LHCN-M2 (cell line): Measurements from ENCODE around the gene OR51M1. TPM values are rescaled to one million over a fixed set of nuclear protein-coding genes. Genes with fewer than 3 reads are reported as not detected.

Experiments used
- DNase-seq: peaks from one replicate; pipeline ENCODE4 v3.0.0-alpha.2; 2012; ENCODE audit warnings: low read depth
- total RNA-seq: library from RNA; depleted of rRNA; stranded (reverse); fragments of >200 nt; gene quantifications from 2 replicates; pipeline ENCODE4 v1.2.3, GENCODE V29; 2014; rRNA removed

Gene OR51M1
- total RNA-seq, 1 experiment from 2014 or later, result not detected

DNA sequence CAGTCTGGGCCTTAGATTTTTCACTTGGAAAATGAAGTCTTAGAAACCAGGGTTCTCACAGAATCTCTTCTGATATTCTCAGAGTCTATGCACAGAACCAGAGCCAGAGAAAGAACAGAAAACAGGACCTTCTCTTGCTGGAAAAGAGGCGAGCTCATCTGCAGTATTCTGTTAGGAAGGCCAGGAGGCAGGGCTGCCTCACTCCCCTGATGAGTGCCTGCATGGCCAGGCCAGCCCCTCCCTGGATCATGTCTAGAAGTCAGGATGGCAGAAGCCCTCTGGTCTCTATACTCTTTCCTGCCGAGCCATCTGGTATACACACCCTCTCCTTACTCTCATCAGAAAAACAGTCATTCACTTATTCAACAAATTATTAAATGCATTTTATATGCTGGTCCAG, 723 bp downstream of the OR51M1 start:
- no peak for DNase-seq

DNA sequence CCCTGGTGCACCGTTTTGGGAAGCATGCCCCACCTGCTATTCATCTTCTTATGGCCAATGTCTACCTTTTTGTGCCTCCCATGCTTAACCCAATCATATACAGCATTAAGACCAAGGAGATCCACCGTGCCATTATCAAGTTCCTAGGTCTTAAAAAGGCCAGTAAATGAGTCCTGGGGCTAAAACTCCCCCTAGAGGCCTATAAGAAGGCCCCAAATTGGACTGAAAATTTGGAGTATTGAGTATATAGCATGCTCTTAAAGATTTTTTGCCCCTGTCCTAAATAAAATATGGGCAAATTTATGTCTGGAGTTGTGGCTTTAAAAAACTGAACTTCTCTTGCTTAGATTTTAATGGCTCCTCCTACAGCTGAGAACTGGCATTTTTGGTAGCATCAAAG, 6.6 kb downstream of the OR51M1 start:
- no peak for DNase-seq

DNA sequence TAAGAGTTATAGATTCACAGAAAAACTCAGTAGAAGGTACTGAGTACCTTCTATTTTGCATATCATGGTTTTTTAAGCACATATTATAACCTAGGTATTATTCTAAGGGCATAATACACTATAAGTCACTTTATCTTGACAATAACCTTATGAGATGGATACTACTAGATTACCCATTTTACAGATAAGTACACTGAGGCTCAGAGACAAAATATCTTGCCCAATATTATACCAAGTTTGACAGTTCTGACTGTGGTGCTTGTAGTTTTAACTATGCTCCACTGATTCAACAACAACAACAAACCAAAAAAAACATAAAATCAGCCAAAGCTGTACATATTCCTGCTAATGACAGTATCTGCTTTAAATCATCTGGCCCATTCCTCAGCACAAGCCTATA, 10.5 kb downstream of the OR51M1 start:
- DNase-seq, result no peak

DNA sequence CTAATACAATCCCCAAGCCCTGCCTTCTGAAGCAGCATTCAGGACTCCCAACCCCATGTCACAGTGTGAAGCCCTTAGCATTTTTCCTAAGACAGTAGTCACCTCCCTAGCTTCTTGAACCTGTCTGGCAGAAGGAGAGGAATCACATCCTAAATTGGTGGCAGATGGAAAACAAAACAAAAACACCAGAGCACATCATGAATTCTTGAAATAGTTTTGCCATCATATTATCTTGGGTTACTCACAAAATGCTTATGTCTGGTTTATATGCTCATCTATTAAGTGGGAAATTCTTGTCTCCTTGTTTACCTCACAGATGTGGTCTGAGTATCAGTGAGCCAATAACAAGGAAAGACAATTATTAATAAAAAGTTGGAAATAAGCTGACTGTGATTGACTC, 15.3 kb downstream of the OR51M1 start:
- DNase-seq, result no peak

GRCh38 chr11:5405173-5405572, 21.6 kb downstream of the OR51M1 start:
- DNase-seq, result no peak

DNA sequence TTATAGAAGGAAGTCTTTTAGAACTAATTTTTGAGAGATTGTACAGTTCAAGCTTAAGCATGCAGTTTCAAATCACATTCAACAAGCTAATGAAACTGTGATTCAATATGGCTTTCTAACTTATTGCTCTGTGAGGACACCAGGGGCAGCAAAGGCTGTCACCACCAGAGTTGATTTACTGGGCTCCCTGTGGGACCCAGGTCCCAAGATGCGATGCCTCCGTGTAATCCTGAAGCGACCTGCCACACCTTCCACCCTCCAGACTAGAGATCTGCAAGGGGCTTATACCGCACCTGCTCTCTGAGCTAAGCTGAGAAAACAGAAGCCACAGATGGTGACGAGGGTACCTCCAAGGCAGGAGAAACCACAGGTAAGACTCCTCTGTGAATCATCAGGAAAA, 37.4 kb downstream of the OR51M1 start:
- DNase-seq, result no peak

- DNase-seq, result no peak
Observed at GRCh38 chr11:5421811-5422210, 38.2 kb downstream of the OR51M1 start, which contains the start of gene OR51Q1. OR51Q1 (plus strand) TSS chr11:5422111; CDS start chr11:5422201, 90 bp downstream.

DNA sequence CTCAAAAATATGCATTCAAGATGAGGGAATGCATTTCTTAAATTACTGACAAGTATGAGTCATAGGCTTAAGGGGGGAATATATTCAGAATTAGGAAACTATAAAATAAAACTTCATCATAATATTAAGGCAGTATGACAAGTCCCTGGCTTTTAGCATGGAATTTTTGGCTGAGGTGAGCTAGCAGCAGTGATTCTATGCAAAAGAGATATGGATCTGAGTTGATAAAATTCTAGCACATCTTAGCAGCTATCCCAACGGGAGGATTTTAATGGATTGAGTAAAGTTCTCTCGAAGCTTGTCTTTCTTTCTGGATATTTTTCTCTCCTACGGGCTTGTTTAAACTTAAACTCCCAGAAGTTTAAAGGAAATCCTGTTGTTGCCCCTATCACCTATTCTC, 39.5 kb downstream of the OR51M1 start:
- no peak for DNase-seq

DNA sequence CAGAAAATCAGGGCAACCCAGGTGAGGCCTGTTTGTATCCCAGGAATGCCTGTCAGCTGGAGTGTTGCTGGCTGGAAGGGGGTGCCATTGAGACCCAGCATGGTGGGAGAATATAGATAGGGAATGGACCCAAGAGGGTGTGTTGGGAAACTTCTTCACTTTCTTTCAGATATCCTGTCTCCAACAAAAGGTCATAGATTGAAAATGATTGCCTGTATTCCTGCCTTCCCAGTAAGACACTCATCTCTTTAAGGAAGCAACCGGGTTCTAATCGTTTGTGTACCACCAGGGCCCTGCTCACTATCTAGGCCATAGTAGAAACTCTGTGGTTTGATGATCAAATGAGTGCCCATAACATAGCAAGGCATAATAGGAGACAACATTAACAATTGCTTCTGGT, 57.8 kb downstream of the OR51M1 start, which contains the start of gene OR51I1:
TSS of gene OR51I1 (minus strand) at position 101 of the 400 bp plus-strand sequence. CDS start at position 101, 0 bp downstream.
- no peak for DNase-seq

Other genes starting within 250 kb of the OR51M1 start
- not detected in 2 replicates for gene OR52A5, start 245.5 kb upstream of the OR51M1 start, total RNA-seq
- not detected in 2 replicates for gene OR52A1, start 229.1 kb upstream of the OR51M1 start, total RNA-seq
- gene OR51V1, start 183.1 kb upstream of the OR51M1 start, total RNA-seq, result not detected in 2 replicates
- gene HBB, start 156.7 kb upstream of the OR51M1 start, total RNA-seq, result not detected in 2 replicates
- gene HBD, start 149.3 kb upstream of the OR51M1 start, total RNA-seq, result not detected in 2 replicates
- gene HBG1, start 134.0 kb upstream of the OR51M1 start, total RNA-seq, result not detected in 2 replicates
- not detected in 2 replicates for gene HBG2, start 129.0 kb upstream of the OR51M1 start, total RNA-seq
- not detected in 2 replicates for gene HBE1, start 113.9 kb upstream of the OR51M1 start, total RNA-seq
- not detected in 2 replicates for gene OR51B4, start 81.9 kb upstream of the OR51M1 start, total RNA-seq
- gene OR51B2, start 59.5 kb upstream of the OR51M1 start, total RNA-seq, result not detected in 2 replicates
- not detected in 2 replicates for gene OR51B5, start 40.3 kb upstream of the OR51M1 start, total RNA-seq
- not detected in 2 replicates for gene OR51B6, start 32.3 kb upstream of the OR51M1 start, total RNA-seq
- not detected in 2 replicates for gene OR51Q1, start 38.3 kb downstream of the OR51M1 start, total RNA-seq
- gene OR51I1, start 57.7 kb downstream of the OR51M1 start, total RNA-seq, result not detected in 2 replicates
- not detected in 2 replicates for gene OR51I2, start 65.5 kb downstream of the OR51M1 start, total RNA-seq
- gene OR52D1, start 104.9 kb downstream of the OR51M1 start, total RNA-seq, result not detected in 2 replicates
- gene UBQLN3, start 126.1 kb downstream of the OR51M1 start, total RNA-seq, result not detected in 2 replicates
- gene UBQLNL, start 132.9 kb downstream of the OR51M1 start, total RNA-seq, result 0.06 TPM in 1 of 2 replicates, not detected in the other
- gene OR52H1, start 164.7 kb downstream of the OR51M1 start, total RNA-seq, result not detected in 2 replicates
- not detected in 2 replicates for gene OR52B6, start 197.1 kb downstream of the OR51M1 start, total RNA-seq
- 1.7 and 2.9 TPM in 2 replicates for gene TRIM6, start 212.8 kb downstream of the OR51M1 start, total RNA-seq
- 5.8 and 8.0 TPM in 2 replicates for gene TRIM34, start 241.2 kb downstream of the OR51M1 start, total RNA-seq